HepG2 (cell line): ENCODE results near the gene ABHD3. TPM values are rescaled to one million over a fixed set of nuclear protein-coding genes. Genes with fewer than 3 reads are reported as not detected.
"Not testable (repeated sequence)": the region's sequence is repeated elsewhere in the genome, so short reads cannot be mapped to it uniquely, and the experiment has no call there.

Experiments used
- ATAC-seq: fragments of 200-7000 bp; cut with Tn5 transposase; 3 replicates; pipeline ENCODE4 v1.9.1; 2020; ENCODE audit warnings: mild to moderate bottlenecking, moderate library complexity
- BruUV-seq: library from RNA; stranded (reverse); fragments of 400-500 nt; replicated peaks from 2 replicates; lab custom pipeline; 2021; lab: Mats Ljungman, UMichigan
- CTCF ChIA-PET: fragments of 300-600 bp; formaldehyde crosslinking; extraction: SDS; loops from one replicate; lab custom pipeline; 2021; ENCODE audit warnings: low total read pairs, inconsistent platforms, low intra/inter-chr PET ratio; lab: Yijun Ruan, JAX
- POLR2A ChIA-PET: fragments of 350-600 bp; sonication (Branson Sonifier 250); formaldehyde crosslinking; loops from one replicate; lab custom pipeline; 2020; ENCODE audit warnings: antibody characterized with exemption, inconsistent platforms; lab: Yijun Ruan, JAX
- DNase-seq: peaks from one replicate; pipeline ENCODE4 v3.0.0-alpha.2; 2015; ENCODE audit warnings: low spot score
- FAIRE-seq: peaks from 3 replicates; lab custom pipeline; 2011; peaks lifted over from hg19 to GRCh38; lab: Jason Lieb, UNC
- H2AFZ ChIP-seq: one replicate; pipeline ENCODE4 v1.6.1; 2011; ENCODE audit warnings: low read length, inconsistent platforms
- H3K27ac ChIP-seq: fragments of 300-600 bp; 3 replicates; pipeline ENCODE4 v1.8.0; 2011; ENCODE audit warnings: mixed run types, mild to moderate bottlenecking, mixed read lengths, low read length, inconsistent platforms; ENCODE audit not compliant: insufficient read depth; ENCODE audit errors: extremely low read length
- H3K27me3 ChIP-seq, 2 experiments: fragments of 200-600 bp in 1 of 2; 2 replicates in 1 of 2; 3 replicates in 1 of 2; pipeline versions ENCODE4 v1.6.0 to v1.8.0; 2011; ENCODE audit warnings: low read length in 2 of 2, mild to moderate bottlenecking in 2 of 2, moderate library complexity in 2 of 2, inconsistent platforms in 1 of 2; ENCODE audit not compliant: insufficient read depth in 2 of 2, control insufficient read depth in 1 of 2
- H3K36me3 ChIP-seq, 2 experiments: fragments of 200-600 bp in 1 of 2; replicated peaks in 1 of 2; 2 replicates in 1 of 2; 3 replicates in 1 of 2; pipeline versions ENCODE4 v1.5.1 to v1.8.0; 2011; ENCODE audit warnings: low read length in 2 of 2, inconsistent platforms in 1 of 2; ENCODE audit not compliant: insufficient read depth in 2 of 2, control insufficient read depth in 1 of 2
- H3K4me1 ChIP-seq: 2 replicates; pipeline ENCODE4 v1.5.1; 2012; ENCODE audit warnings: low read length, inconsistent platforms; ENCODE audit not compliant: insufficient read depth
- H3K4me2 ChIP-seq: 2 replicates; pipeline ENCODE4 v1.6.0; 2011; ENCODE audit warnings: low read depth, low read length, inconsistent platforms
- H3K4me3 ChIP-seq, 3 experiments: fragments of 200-600 bp in 1 of 3; sonication (generic), shearing (Covaris generic) in 1 of 3; replicated peaks in 1 of 3; 2 replicates each; pipeline ENCODE4 v1.5.1; 2011 to 2016; ENCODE audit warnings: low read length in 3 of 3, inconsistent platforms in 2 of 3, low read depth in 2 of 3, mild to moderate bottlenecking in 2 of 3, control low read depth in 1 of 3, mixed read lengths in 1 of 3; ENCODE audit not compliant: insufficient read depth in 1 of 3
- H3K79me2 ChIP-seq: one replicate; pipeline ENCODE4 v1.6.1; 2011; ENCODE audit warnings: low read length, inconsistent platforms; ENCODE audit not compliant: insufficient read depth
- H3K9ac ChIP-seq: 2 replicates; pipeline ENCODE4 v1.6.0; 2011; ENCODE audit warnings: mild to moderate bottlenecking, low read depth, low read length, inconsistent platforms; ENCODE audit not compliant: insufficient read depth
- H3K9me3 ChIP-seq: 2 replicates; pipeline ENCODE4 v1.5.1; 2012; ENCODE audit warnings: mild to moderate bottlenecking, low read length
- H4K20me1 ChIP-seq: 2 replicates; pipeline ENCODE4 v1.6.0; 2011; ENCODE audit warnings: inconsistent platforms, mild to moderate bottlenecking, low read length, moderate library complexity; ENCODE audit not compliant: insufficient read depth
- MAFF ChIP-seq: IDR thresholded peaks from 2 replicates; pipeline ENCODE4 v1.6.1; 2011; ENCODE audit warnings: low read depth, low read length, improper control_type of control experiment
- MAFK ChIP-seq, 2 experiments: IDR thresholded peaks in 1 of 2; conservative IDR thresholded peaks in 1 of 2; 2 replicates each; pipeline ENCODE4 v1.6.1; 2011; ENCODE audit warnings: improper control_type of control experiment in 2 of 2, low read length in 2 of 2
- NFYB ChIP-seq: sonication (generic); formaldehyde crosslinking; IDR thresholded peaks from 2 replicates; pipeline ENCODE4 v1.4.0; 2020; ENCODE audit warnings: missing genetic modification reagents
- NFYC ChIP-seq: IDR thresholded peaks from 2 replicates; pipeline ENCODE4 v1.6.1; 2016; ENCODE audit warnings: missing genetic modification reagents, missing compliant biosample characterization
- ZMYM4 ChIP-seq: sonication (generic); formaldehyde crosslinking; IDR thresholded peaks from 2 replicates; pipeline ENCODE4 v1.8.1; 2023; ENCODE audit warnings: mild to moderate bottlenecking, missing genetic modification reagents
- ZNF850 ChIP-seq: sonication (generic); formaldehyde crosslinking; conservative IDR thresholded peaks from 2 replicates; pipeline ENCODE4 v1.9.0; 2021; ENCODE audit warnings: mild to moderate bottlenecking, missing genetic modification reagents
- WGBS: methylation state at CpG from one replicate; pipeline ENCODE4 v1.1.6; 2017; ENCODE audit warnings: low lambda C conversion rate; 5-methylcytosine and 5-hydroxymethylcytosine counted together
- in situ Hi-C: cut with HindIII; loops from 2 replicates; pipeline ENCODE4 v1.10.0; 2017; ENCODE audit warnings: low pct_unique_long_range_greater_than_20kb; ENCODE audit not compliant: extremely low pct_ligation_motif_present
- intact Hi-C: fragments of 100-400 bp; cut with micrococcal nuclease; formaldehyde crosslinking; loops from one replicate; pipeline ENCODE4 v1.10.0; 2022; ENCODE audit not compliant: unreplicated experiment
- polyA plus RNA-seq, 8 experiments: library from polyadenylated mRNA; depleted of rRNA in 3 of 8; stranded (reverse) in 7 of 8; unstranded in 1 of 8; fragments of >200 nt; fragmentation: Illumina TruSeq in 4 of 8; extraction: Trizol in 4 of 8; gene quantifications; 2 replicates each; pipeline versions ENCODE4 v1.2.1 to v1.2.3, GENCODE V29; 2011 to 2016; ENCODE audit warnings: low read depth in 4 of 8, missing spikeins in 1 of 8, mixed read lengths in 1 of 8; ENCODE audit not compliant: insufficient read depth in 1 of 8
- total RNA-seq, 5 experiments: library from RNA; depleted of rRNA; stranded (reverse); fragments of >200 nt; fragmentation: Illumina TruSeq; extraction: Trizol; gene quantifications; 2 replicates each; pipeline ENCODE4 v1.2.3, GENCODE V29; 2016; ENCODE audit warnings: low read depth in 1 of 5
- TF ChIP-seq, protein P1 (sequence below): IDR thresholded peaks from 2 replicates; pipeline ENCODE4 v1.4.0; 2020; ENCODE audit warnings: mild to moderate bottlenecking, missing genetic modification reagents
- TF ChIP-seq, protein P2 (sequence below): sonication (generic); formaldehyde crosslinking; IDR thresholded peaks from 2 replicates; pipeline ENCODE4 v1.9.0; 2021; ENCODE audit warnings: missing genetic modification reagents, borderline replicate concordance
- TF ChIP-seq, protein P3 (sequence below): sonication (generic); formaldehyde crosslinking; IDR thresholded peaks from 2 replicates; pipeline ENCODE4 v1.8.0; 2022; ENCODE audit warnings: missing genetic modification reagents, low read depth, mild to moderate bottlenecking, borderline replicate concordance

Gene ABHD3
- total and polyA plus RNA-seq, 2 of the 13 experiments (the other 11 are each of a cell fraction or from before 2014, with no cell fraction given): 32.1 to 40.2 TPM

- H3K36me3 ChIP-seq, FAIRE-seq, H3K9me3 ChIP-seq, DNase-seq, BruUV-seq, in situ Hi-C loops, H4K20me1 ChIP-seq, ATAC-seq, H3K27ac ChIP-seq, H2AFZ ChIP-seq, H3K4me3 ChIP-seq, H3K27me3 ChIP-seq, CTCF ChIA-PET, H3K9ac ChIP-seq, H3K4me2 ChIP-seq, intact Hi-C loops: not testable (repeated sequence)
- H3K4me1 ChIP-seq: peaks cover 30% of the 10 kb centered on the region
- peak; percentile 7 to 53; a peak in 2 of 4 replicates for TF ChIP-seq MAFK (conservative IDR thresholded peaks at IDR 0.05 in 1 of 2, IDR thresholded peaks at IDR 0.05 in 1 of 2; ENCODE audit: low read length in 2 of 2)
- TF ChIP-seq NFYC (CRISPR knock-in tag): peak; percentile 57
- TF ChIP-seq ZMYM4 (CRISPR knock-in tag): 0 out of 2 replicates have a peak, but pooled peaks have one; percentile 32
- TF ChIP-seq NFYB (CRISPR knock-in tag): peak; percentile 66
- TF ChIP-seq MAFF: peak; percentile 64
- H3K79me2 ChIP-seq: peaks cover 12% of the 10 kb centered on the region
- WGBS: 82% methylated on average over 5 of the region's 7 CpGs
- POLR2A ChIA-PET: interaction anchor here (0.8 kb wide), 1 partner anchor 33 kb away, joined by 3 read pairs; the partner anchor contains the start of gene MIB1
These were observed 2.6 kb upstream of the ABHD3 start for GRCh38 chr18:21707130-21707529.

DNA sequence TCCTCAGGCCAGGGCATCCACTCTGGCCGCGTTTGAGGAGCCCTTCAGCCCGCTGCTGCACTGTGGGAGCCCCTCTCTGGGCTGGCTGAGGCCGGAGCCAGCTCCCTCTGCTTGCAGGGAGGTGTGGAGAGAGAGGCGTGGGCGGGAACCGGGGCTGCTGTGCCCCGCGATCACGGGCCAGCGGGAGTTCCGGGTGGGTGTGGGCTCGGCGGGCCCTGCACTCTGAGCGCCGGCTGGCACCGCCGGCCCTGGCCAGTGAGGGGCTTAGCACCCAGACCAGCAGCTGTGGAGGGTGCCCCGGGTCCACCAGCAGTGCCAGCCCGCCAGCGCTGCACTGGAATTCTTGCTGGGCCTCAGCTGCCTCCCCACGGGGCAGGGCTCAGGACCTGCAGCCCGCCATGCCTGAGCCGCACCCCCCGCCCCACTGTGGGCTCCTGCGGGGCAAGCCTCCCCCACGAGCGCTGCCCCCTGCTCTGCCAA is 1.9 kb upstream of the ABHD3 start:
- Histone ChIP-seq H3K4me3 (no peak overlapping the region), H3K9ac (no peak overlapping the region), H4K20me1 (no peaks in the 10 kb centered on the region), H3K4me1 (peaks cover 37% of the 10 kb centered on the region), H3K36me3 (peaks cover 0 to 4% of the 10 kb centered on the region in 2 experiments; a peak in 1 of 5 replicates), H3K27ac (no peak overlapping the region), H3K4me2 (no peak overlapping the region), H3K79me2 (peaks cover 12% of the 10 kb centered on the region), H3K27me3 (no peaks in the 10 kb centered on the region), H3K9me3 (no peaks in the 10 kb centered on the region), H2AFZ (no peak overlapping the region)
- FAIRE-seq (no peak), ATAC-seq (no peak), DNase-seq (no peak)
- 98% methylated on average over 11 of the region's 28 CpGs for WGBS
- ChIA-PET CTCF (no interaction called here), POLR2A (no interaction called here)
- BruUV-seq: no TSS peak
- TF ChIP-seq, protein P1, sequence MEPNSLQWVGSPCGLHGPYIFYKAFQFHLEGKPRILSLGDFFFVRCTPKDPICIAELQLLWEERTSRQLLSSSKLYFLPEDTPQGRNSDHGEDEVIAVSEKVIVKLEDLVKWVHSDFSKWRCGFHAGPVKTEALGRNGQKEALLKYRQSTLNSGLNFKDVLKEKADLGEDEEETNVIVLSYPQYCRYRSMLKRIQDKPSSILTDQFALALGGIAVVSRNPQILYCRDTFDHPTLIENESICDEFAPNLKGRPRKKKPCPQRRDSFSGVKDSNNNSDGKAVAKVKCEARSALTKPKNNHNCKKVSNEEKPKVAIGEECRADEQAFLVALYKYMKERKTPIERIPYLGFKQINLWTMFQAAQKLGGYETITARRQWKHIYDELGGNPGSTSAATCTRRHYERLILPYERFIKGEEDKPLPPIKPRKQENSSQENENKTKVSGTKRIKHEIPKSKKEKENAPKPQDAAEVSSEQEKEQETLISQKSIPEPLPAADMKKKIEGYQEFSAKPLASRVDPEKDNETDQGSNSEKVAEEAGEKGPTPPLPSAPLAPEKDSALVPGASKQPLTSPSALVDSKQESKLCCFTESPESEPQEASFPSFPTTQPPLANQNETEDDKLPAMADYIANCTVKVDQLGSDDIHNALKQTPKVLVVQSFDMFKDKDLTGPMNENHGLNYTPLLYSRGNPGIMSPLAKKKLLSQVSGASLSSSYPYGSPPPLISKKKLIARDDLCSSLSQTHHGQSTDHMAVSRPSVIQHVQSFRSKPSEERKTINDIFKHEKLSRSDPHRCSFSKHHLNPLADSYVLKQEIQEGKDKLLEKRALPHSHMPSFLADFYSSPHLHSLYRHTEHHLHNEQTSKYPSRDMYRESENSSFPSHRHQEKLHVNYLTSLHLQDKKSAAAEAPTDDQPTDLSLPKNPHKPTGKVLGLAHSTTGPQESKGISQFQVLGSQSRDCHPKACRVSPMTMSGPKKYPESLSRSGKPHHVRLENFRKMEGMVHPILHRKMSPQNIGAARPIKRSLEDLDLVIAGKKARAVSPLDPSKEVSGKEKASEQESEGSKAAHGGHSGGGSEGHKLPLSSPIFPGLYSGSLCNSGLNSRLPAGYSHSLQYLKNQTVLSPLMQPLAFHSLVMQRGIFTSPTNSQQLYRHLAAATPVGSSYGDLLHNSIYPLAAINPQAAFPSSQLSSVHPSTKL (CRISPR knock-in tag): no peak
- TF ChIP-seq ZNF850: peak; percentile 99
- TF ChIP-seq, protein P2, sequence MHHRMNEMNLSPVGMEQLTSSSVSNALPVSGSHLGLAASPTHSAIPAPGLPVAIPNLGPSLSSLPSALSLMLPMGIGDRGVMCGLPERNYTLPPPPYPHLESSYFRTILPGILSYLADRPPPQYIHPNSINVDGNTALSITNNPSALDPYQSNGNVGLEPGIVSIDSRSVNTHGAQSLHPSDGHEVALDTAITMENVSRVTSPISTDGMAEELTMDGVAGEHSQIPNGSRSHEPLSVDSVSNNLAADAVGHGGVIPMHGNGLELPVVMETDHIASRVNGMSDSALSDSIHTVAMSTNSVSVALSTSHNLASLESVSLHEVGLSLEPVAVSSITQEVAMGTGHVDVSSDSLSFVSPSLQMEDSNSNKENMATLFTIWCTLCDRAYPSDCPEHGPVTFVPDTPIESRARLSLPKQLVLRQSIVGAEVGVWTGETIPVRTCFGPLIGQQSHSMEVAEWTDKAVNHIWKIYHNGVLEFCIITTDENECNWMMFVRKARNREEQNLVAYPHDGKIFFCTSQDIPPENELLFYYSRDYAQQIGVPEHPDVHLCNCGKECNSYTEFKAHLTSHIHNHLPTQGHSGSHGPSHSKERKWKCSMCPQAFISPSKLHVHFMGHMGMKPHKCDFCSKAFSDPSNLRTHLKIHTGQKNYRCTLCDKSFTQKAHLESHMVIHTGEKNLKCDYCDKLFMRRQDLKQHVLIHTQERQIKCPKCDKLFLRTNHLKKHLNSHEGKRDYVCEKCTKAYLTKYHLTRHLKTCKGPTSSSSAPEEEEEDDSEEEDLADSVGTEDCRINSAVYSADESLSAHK (CRISPR knock-in tag): no peak
- TF ChIP-seq, protein P3, sequence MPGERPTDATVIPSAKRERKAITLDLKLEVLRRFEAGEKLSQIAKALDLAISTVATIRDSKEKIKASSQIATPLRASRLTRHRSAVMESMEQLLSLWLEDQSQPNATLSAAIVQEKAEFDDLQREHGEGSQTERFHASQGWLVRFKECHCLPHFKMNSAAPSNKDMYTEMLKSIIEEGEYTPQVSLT: no peak
- in situ Hi-C loops: no loop called here
- intact Hi-C loops: no loop called here
